Pancreas (tissue), 10 donors: ENCODE results near the gene ANKS6. TPM values are rescaled to one million over a fixed set of nuclear protein-coding genes. Genes with fewer than 3 reads are reported as not detected.

ENCODE experiments used
- ATAC-seq, 4 donors: fragments of 200-7000 bp; cut with Tn5 transposase; one replicate each; pipeline versions ENCODE4 v1.8.0 to v1.9.1; 2020; ENCODE audit warnings: mild to moderate bottlenecking in 4 of 4, moderate library complexity in 4 of 4
- DNase-seq, 6 donors: peaks; one replicate each; pipeline ENCODE4 v3.0.0-alpha.2; 2020
- FAIRE-seq: peaks from 2 replicates; lab custom pipeline; 2012; peaks lifted over from hg19 to GRCh38; lab: Jason Lieb, UNC
- H3K27ac ChIP-seq, 4 donors: fragments of 200-600 bp; sonication (generic); 1 replicate in 3 of 4; 2 replicates in 1 of 4; pipeline versions ENCODE4 v1.5.0 to v1.8.0; 2020
- H3K27me3 ChIP-seq, 4 donors: fragments of 200-600 bp; one replicate each; pipeline ENCODE4 v1.8.0; 2021
- H3K36me3 ChIP-seq, 3 donors: fragments of 200-600 bp; sonication (generic) in 1 of 3; one replicate each; pipeline versions ENCODE4 v1.5.0 to v1.8.0; 2020 to 2021
- H3K4me1 ChIP-seq, 3 donors: fragments of 200-600 bp; one replicate each; pipeline ENCODE4 v1.8.0; 2021
- H3K4me3 ChIP-seq, 4 donors: fragments of 200-600 bp; sonication (generic) in 2 of 4; one replicate each; pipeline versions ENCODE4 v1.5.0 to v1.8.0; 2020 to 2021
- H3K9me3 ChIP-seq, 4 donors: fragments of 200-600 bp; one replicate each; pipeline ENCODE4 v1.8.0; 2021
- WGBS, 2 donors: extraction: QIAGEN DNeasy Blood & Tissue Kit; methylation state at CpG; one replicate each; pipeline ENCODE4 v1.1.7; 2013; 5-methylcytosine and 5-hydroxymethylcytosine counted together
- intact Hi-C, 3 donors: fragments of 100-400 bp; cut with DNase I; formaldehyde crosslinking; loops; one replicate each; pipeline versions ENCODE4 v1.11.1 to v1.14.2; 2022
- polyA plus RNA-seq, 2 donors: library from polyadenylated mRNA; stranded (reverse); fragments of 200-250 nt; gene quantifications; one replicate each; pipeline ENCODE4 v1.2.3, GENCODE V29; 2013
- total RNA-seq, 6 donors: library from RNA; stranded (reverse); fragmentation: NEBNext Ultra II Directional in 4 of 6; extraction: Animal tissue kit (Norgen Biotek cat#: 25700) in 4 of 6; gene quantifications; one replicate each; pipeline versions ENCODE4 v1.2.1 to v1.2.4, GENCODE V29; 2021 to 2023
- TF ChIP-seq, protein P1 (sequence below), 4 donors: fragments of 200-600 bp; sonication (generic) in 3 of 4; IDR thresholded peaks; one replicate each; pipeline versions ENCODE4 v1.5.0 to v1.8.0; 2021; ENCODE audit warnings: antibody characterized with exemption in 4 of 4
- donor health status: healthy with polysubstance abuse.
- donor health status: DM: no; HTN: no; CAD: no; lungs with moderate emphysema.
- donor health status: DM: no; HTN: no; CAD: no.
- donor health status: control.
- donor health status: control.
- donor health status: Bipolar disorder and iron deficiency.
- donor health status: DM: yes; HTN: yes; CAD: no.
- donor health status: DM: no; HTN: no; CAD: no.
- donor health status: DM: no; HTN: no; CAD: no.
- donor health status: DM: yes; HTN: yes; CAD: no.

ANKS6 gene
- total and polyA plus RNA-seq, 8 donors: 10.6 to 20.6 (median 12.3) TPM

DNA sequence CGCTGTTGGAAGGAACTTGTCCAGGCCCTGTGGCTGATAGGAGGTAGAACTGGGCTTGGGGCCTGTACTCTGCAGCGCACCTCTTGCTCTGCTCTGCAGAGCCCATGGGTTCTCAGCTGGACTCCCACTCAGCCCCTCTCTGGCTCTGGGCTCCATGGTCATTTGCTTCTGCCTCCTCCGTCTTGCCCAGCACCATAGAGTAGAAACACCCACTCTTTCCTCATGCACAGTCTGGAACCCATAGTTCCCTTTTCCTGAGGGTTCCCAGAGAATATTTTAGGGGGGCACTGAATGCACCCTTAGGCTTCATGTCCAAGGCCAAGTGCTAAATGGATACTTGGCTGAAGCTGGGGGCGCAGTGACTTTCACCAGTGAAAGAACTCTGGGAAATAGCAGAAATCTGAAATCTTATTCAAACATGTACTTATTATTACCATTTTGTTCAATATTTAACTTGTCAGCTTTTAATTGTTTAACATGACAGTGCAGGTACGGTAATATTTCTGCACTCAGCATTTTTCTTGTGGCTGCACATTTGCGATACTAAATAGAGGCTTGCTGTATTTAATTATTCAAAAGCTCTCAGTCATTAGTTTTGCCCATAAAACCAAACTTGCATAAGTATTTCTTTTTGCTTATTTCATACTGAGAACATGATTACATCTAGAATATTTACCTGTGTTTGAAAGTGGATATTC, 42.7 kb upstream of the ANKS6 start:
- WGBS, 2 donors: 79 to 88% methylated on average over 6 of the region's 6 CpGs
- ATAC-seq: no peak
- intact Hi-C loops: no loop called here

DNA sequence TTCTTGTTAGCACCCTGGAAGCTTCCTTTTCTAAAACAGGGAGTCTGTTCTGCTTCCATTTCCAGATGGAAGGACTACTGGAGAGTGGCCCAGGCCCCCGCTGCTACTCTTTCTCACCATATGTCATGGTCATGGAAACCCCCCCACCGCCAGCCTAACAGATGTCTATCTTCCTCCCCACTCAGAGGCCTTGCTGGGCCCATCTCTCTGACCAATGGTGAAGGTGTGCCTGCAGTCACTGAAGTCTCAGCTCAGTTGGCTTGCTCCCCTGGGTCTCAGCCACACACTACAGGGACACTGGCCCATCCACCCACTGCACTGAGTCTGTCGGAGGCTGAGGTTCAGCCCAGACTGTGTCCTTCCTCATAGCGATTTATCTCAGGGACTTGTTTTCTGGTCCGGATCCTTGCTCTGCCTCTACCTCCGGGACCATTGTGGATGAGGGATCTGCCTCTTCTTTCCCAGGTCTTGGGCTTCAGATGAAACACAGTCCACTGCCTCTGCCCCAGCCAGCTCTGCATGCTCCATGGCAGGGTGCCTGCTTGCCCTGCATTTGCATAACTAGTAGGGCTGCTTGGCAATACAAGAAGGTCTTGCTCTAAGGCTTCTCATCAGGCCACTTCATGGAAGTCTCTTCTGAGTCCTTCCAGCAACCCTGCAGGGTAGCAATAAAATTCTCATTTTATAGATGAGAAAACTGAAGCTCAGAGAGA, 42.0 kb upstream of the ANKS6 start:
- Histone ChIP-seq H3K27ac (no peak overlapping the region), H3K36me3 (no peaks in the 10 kb centered on the region), H3K4me3 (no peak overlapping the region), H3K27me3 (no peaks in the 10 kb centered on the region), H3K9me3 (no peaks in the 10 kb centered on the region), H3K4me1 (no peaks in the 10 kb centered on the region)
- WGBS, 2 donors: 93 to 98% methylated on average over 6 of the region's 6 CpGs
- ATAC-seq (no peak), FAIRE-seq (no peak), DNase-seq (no peak)
- TF ChIP-seq, protein P1, sequence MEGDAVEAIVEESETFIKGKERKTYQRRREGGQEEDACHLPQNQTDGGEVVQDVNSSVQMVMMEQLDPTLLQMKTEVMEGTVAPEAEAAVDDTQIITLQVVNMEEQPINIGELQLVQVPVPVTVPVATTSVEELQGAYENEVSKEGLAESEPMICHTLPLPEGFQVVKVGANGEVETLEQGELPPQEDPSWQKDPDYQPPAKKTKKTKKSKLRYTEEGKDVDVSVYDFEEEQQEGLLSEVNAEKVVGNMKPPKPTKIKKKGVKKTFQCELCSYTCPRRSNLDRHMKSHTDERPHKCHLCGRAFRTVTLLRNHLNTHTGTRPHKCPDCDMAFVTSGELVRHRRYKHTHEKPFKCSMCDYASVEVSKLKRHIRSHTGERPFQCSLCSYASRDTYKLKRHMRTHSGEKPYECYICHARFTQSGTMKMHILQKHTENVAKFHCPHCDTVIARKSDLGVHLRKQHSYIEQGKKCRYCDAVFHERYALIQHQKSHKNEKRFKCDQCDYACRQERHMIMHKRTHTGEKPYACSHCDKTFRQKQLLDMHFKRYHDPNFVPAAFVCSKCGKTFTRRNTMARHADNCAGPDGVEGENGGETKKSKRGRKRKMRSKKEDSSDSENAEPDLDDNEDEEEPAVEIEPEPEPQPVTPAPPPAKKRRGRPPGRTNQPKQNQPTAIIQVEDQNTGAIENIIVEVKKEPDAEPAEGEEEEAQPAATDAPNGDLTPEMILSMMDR (IDR thresholded peaks at IDR 0.05): no peak
- intact Hi-C loops: no loop called here

More for the DNA sequence above, 42.7 kb upstream of the ANKS6 start:
- Histone ChIP-seq H3K27ac (no peak overlapping the region), H3K9me3 (no peaks in the 10 kb centered on the region), H3K4me3 (no peak overlapping the region), H3K4me1 (no peaks in the 10 kb centered on the region), H3K27me3 (no peaks in the 10 kb centered on the region), H3K36me3 (no peaks in the 10 kb centered on the region)
- DNase-seq (no peak), FAIRE-seq (no peak)
- TF ChIP-seq, protein P1 (IDR thresholded peaks at IDR 0.05): no peak

DNA sequence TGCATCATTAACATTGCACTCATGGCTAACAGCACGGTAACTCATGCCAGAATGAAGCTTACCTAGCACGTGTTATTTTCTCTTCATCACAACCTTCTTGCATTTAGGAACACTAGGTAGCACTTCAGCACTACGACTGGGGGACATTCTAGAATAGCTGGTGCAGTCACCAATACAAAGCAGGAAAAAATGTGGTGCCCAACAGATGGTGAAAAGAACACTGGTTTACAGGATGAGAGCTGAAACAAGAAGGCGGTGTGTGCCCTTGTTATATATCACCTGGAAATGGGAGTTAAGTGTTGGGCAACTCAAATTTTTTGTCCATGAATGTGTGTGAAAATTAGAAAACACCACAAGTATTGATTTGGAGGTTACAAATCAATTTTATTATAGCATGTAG, 41.2 kb upstream of the ANKS6 start:
- Histone ChIP-seq H3K36me3 (no peaks in the 10 kb centered on the region), H3K9me3 (no peaks in the 10 kb centered on the region), H3K4me3 (no peak overlapping the region), H3K27ac (no peak overlapping the region), H3K27me3 (no peaks in the 10 kb centered on the region), H3K4me1 (no peaks in the 10 kb centered on the region)
- 93 to 94% methylated on average over 4 of the region's 4 CpGs for WGBS, 2 donors
- FAIRE-seq (no peak), DNase-seq (no peak), ATAC-seq (no peak)
- TF ChIP-seq, protein P1 (IDR thresholded peaks at IDR 0.05): no peak
- intact Hi-C loops: no loop called here

DNA sequence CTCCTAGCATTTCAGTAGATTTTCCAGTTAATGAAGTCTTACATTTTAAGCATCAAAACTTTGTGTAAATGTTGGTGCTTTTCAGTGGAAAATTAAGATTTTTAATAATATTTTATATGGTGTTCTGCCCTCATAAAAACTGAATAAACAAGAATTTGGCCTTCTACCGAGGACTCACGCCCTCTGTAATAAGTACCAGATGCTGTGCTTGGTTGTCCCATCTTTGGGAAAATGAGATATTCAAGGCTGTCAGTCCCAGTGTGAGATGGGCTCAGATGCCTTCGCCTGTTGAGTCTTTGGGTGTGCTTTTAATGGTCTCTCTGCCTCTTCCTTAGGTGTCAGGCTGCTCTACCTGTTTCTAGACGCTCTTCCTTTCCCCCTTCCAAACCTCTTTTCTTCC, 39.9 kb upstream of the ANKS6 start:
- WGBS, 2 donors: 91 to 94% methylated on average over 4 of the region's 4 CpGs
- intact Hi-C loops: no loop called here

More for the DNA sequence above, 39.9 kb upstream of the ANKS6 start:
- TF ChIP-seq, protein P1 (IDR thresholded peaks at IDR 0.05): no peak
- Histone ChIP-seq H3K9me3 (no peaks in the 10 kb centered on the region), H3K4me1 (no peaks in the 10 kb centered on the region), H3K36me3 (no peaks in the 10 kb centered on the region), H3K27ac (no peak overlapping the region), H3K27me3 (no peaks in the 10 kb centered on the region), H3K4me3 (no peak overlapping the region)
- no peak for DNase-seq
- no peak for FAIRE-seq
- ATAC-seq: no peak
